GM18511 (cell line): ENCODE data around the gene EXOSC5.
"Not testable (repeated sequence)": the region's sequence is repeated elsewhere in the genome, so short reads cannot be mapped to it uniquely, and the experiment has no call there.

ENCODE experiments used
- ATAC-seq: cut with Tn5 transposase; IDR thresholded peaks from one replicate; pipeline ENCODE4 v1.9.1; 2021; ENCODE audit warnings: mild to moderate bottlenecking, moderate library complexity; ENCODE audit not compliant: unreplicated experiment

EXOSC5 gene

GRCh38 chr19:41371541-41371940, 25.6 kb downstream of the EXOSC5 start:
- no peak for ATAC-seq

- ATAC-seq = not testable (repeated sequence)
Observed at GRCh38 chr19:41371119-41371518, 26.0 kb downstream of the EXOSC5 start.

GRCh38 chr19:41369769-41370168, 27.4 kb downstream of the EXOSC5 start:
- ATAC-seq = no peak

GRCh38 chr19:41367848-41368301, 29.3 kb downstream of the EXOSC5 start:
- peak; percentile 36 for ATAC-seq

- no peak for ATAC-seq
Observed at GRCh38 chr19:41366089-41366488, 31.1 kb downstream of the EXOSC5 start.

- ATAC-seq = no peak
Observed at GRCh38 chr19:41364524-41365391, 32.4 kb downstream of the EXOSC5 start.

GRCh38 chr19:41363753-41364523, 33.2 kb downstream of the EXOSC5 start, which contains the start of gene B9D2:
TSS of gene B9D2 (minus strand) at chr19:41364149. CDS start at chr19:41363519, 630 bp downstream.
- ATAC-seq = peak; percentile 86

GRCh38 chr19:41363371-41363752, 33.8 kb downstream of the EXOSC5 start:
- ATAC-seq = no peak

- no peak for ATAC-seq
Observed at GRCh38 chr19:41362143-41362847, 34.9 kb downstream of the EXOSC5 start.

- no peak for ATAC-seq
Observed at GRCh38 chr19:41359741-41360140, 37.4 kb downstream of the EXOSC5 start.

GRCh38 chr19:41357746-41358145, 39.4 kb downstream of the EXOSC5 start:
- no peak for ATAC-seq

GRCh38 chr19:41356984-41357739, 40.0 kb downstream of the EXOSC5 start:
- ATAC-seq = no peak

GRCh38 chr19:41355802-41356201, 41.4 kb downstream of the EXOSC5 start:
- ATAC-seq = no peak

- ATAC-seq = no peak
Observed at GRCh38 chr19:41355035-41355434, 42.1 kb downstream of the EXOSC5 start.

- no peak for ATAC-seq
Observed at GRCh38 chr19:41354343-41354953, 42.7 kb downstream of the EXOSC5 start.

GRCh38 chr19:41353466-41354342, 43.5 kb downstream of the EXOSC5 start, which contains the start of gene TGFB1:
TSS of gene TGFB1 (minus strand) at chr19:41353922. CDS start at chr19:41353044, 878 bp downstream.
- ATAC-seq = peak; percentile 50

- no peak for ATAC-seq
Observed at GRCh38 chr19:41352609-41353465, 44.3 kb downstream of the EXOSC5 start.

GRCh38 chr19:41352279-41352608, 44.9 kb downstream of the EXOSC5 start:
- ATAC-seq = no peak
